ENCODE data around the gene RAB36. TPM values are rescaled to one million over a fixed set of nuclear protein-coding genes. Genes with fewer than 3 reads are reported as not detected.

Gene RAB36
- total RNA-seq, 4 donors from 2014 or later: 0.35 to 0.55 TPM; not detected in 2

- Histone ChIP-seq H3K27me3 (peaks cover 5 to 8% (median 8%) of the 10 kb centered on the region in 3 donors), H3K36me3 (no peaks in the 10 kb centered on the region), H3K9me3 (no peaks in the 10 kb centered on the region), H3K4me1 (peaks cover 3 to 8% of the 10 kb centered on the region in 2 donors), H3K27ac (no peak overlapping the region), H3K4me3 (no peak overlapping the region)
- ATAC-seq (no peak), DNase-seq (no peak)
- intact Hi-C loops (cut with DNase I; ENCODE audit: low total_unique reads): no loop called here
- in situ Hi-C loops (cut with MboI; ENCODE audit: low sequenced_read_pairs in 4 of 4): loop anchor here in 2 of 4 donors (25.0 kb wide), 2 partner anchors 302 to 677 kb away; no protein-coding TSS in a partner anchor
- TF ChIP-seq CTCF (IDR thresholded peaks at IDR 0.05 in 4 of 5, conservative IDR thresholded peaks at IDR 0.05 in 1 of 5): no peak
- TF ChIP-seq POLR2A (IDR thresholded peaks at IDR 0.05): no peak
Measured at GRCh38 chr22:23138584-23139435, 6.5 kb upstream of the RAB36 start.

GRCh38 chr22:23140385-23140784 lies 4.9 kb upstream of the RAB36 start:
- H3K27ac ChIP-seq: no peak overlapping the region
- DNase-seq: no peak
- no peak for ATAC-seq
- peaks cover 8 to 13% (median 8%) of the 10 kb centered on the region in 3 donors for H3K27me3 ChIP-seq
- no peak overlapping the region for H3K4me3 ChIP-seq
- intact Hi-C loops (cut with DNase I; ENCODE audit: low total_unique reads) (no loop called here), in situ Hi-C loops (cut with MboI; ENCODE audit: low sequenced_read_pairs in 4 of 4) (loop anchor here in 2 of 4 donors (25.0 kb wide), 2 partner anchors 303 to 678 kb away; no protein-coding TSS in a partner anchor)
- no peaks in the 10 kb centered on the region for H3K36me3 ChIP-seq
- TF ChIP-seq CTCF (IDR thresholded peaks at IDR 0.05 in 4 of 5, conservative IDR thresholded peaks at IDR 0.05 in 1 of 5) (no peak), POLR2A (IDR thresholded peaks at IDR 0.05) (no peak)
- H3K9me3 ChIP-seq: no peaks in the 10 kb centered on the region
- H3K4me1 ChIP-seq: peaks cover 6 to 8% of the 10 kb centered on the region in 2 donors

DNA sequence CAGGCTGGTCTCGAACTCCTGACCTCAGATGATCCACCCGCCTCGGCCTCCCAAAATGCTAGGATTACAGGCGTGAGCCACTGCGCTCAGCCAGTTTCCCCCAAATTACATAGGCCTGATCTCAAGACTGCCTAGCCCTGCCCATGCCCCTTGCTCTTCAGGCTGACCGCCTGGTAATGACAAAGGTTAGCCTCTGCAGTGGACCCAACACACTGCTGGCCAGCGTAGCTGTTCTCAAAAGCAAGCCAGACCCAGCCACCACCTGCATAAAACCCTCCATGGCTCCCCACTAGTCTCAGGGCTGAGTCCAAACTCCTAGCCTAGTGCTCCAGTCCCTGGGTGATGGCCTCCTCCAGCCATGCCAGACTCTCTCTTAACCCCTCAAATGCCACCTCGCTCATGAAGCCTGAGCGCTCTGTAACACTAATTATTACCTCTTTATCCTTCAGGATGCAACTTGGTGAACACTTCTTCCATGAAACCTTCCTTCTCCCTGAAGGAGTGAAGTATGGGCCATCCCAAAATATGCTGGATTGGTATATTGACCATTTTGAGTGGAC lies 2.7 kb upstream of the RAB36 start:
- in situ Hi-C loops (cut with MboI; ENCODE audit: low sequenced_read_pairs in 4 of 4): loop anchor here in 2 of 4 donors (25.0 kb wide), 2 partner anchors 305 to 680 kb away; no protein-coding TSS in a partner anchor
- DNase-seq: no peak
- H3K4me3 ChIP-seq: no peak overlapping the region

DNA sequence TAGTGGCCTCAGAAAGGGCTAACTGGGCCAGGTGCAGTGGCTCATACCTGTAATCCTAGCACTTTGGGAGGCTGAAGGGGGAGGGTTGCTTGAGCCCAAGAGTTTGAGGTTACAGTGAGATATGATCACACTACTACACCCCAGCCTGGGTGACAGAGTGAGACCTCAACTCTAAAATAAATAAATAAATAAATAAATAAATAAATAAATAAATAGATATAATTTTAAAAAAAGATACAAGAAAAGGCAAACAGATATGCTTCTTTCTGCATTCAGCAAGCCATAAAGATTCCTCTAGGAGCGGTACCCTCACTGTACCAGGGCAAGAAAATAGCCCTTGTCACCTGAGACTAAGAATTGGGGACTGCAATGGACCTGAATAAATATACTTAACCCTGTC lies 2.2 kb upstream of the RAB36 start:
- no peaks in the 10 kb centered on the region for H3K9me3 ChIP-seq
- TF ChIP-seq CTCF (IDR thresholded peaks at IDR 0.05 in 4 of 5, conservative IDR thresholded peaks at IDR 0.05 in 1 of 5) (no peak), POLR2A (IDR thresholded peaks at IDR 0.05) (no peak)
- ATAC-seq (no peak), DNase-seq (no peak)
- in situ Hi-C loops (cut with MboI; ENCODE audit: low sequenced_read_pairs in 4 of 4): loop anchor here in 2 of 4 donors (25.0 kb wide), 2 partner anchors 306 to 681 kb away; no protein-coding TSS in a partner anchor
- no peak overlapping the region for H3K27ac ChIP-seq
- peaks cover 8 to 10% of the 10 kb centered on the region in 2 donors for H3K4me1 ChIP-seq
- peaks cover 8 to 15% (median 8%) of the 10 kb centered on the region in 3 donors for H3K27me3 ChIP-seq
- intact Hi-C loops (cut with DNase I; ENCODE audit: low total_unique reads): no loop called here
- no peaks in the 10 kb centered on the region for H3K36me3 ChIP-seq
- H3K4me3 ChIP-seq: no peak overlapping the region

More for the DNA sequence above, 2.7 kb upstream of the RAB36 start:
- TF ChIP-seq CTCF (IDR thresholded peaks at IDR 0.05 in 4 of 5, conservative IDR thresholded peaks at IDR 0.05 in 1 of 5) (no peak), POLR2A (IDR thresholded peaks at IDR 0.05) (no peak)
- Histone ChIP-seq H3K27me3 (peaks cover 8 to 15% (median 8%) of the 10 kb centered on the region in 3 donors), H3K4me1 (peaks cover 8 to 10% of the 10 kb centered on the region in 2 donors), H3K27ac (no peak overlapping the region), H3K36me3 (no peaks in the 10 kb centered on the region), H3K9me3 (no peaks in the 10 kb centered on the region)
- intact Hi-C loops (cut with DNase I; ENCODE audit: low total_unique reads): no loop called here
- ATAC-seq: no peak

Measured in gastrocnemius medialis (tissue), 4 donors.